Measurements from ENCODE around the gene GTF2H3. TPM values are rescaled to one million over a fixed set of nuclear protein-coding genes. Genes with fewer than 3 reads are reported as not detected.

Gene GTF2H3
- total and polyA plus RNA-seq, 2 donors, result 14.7 to 37.3 TPM

GRCh38 chr12:123659996-123660727 lies 26.5 kb downstream of the GTF2H3 start:
- 86% methylated on average over 5 of the region's 5 CpGs for WGBS
- Histone ChIP-seq H3K4me1 (ENCODE audit: insufficient read depth) (no peaks in the 10 kb centered on the region), H3K27ac (ENCODE audit: low read depth) (no peak overlapping the region), H3K4me3 (ENCODE audit: low read depth, low read length) (no peak overlapping the region), H3K36me3 (ENCODE audit: insufficient read depth) (peaks cover 6% of the 10 kb centered on the region)
- DNase-seq (ENCODE audit: extremely low spot score), result no peak

GRCh38 chr12:123667771-123668170 lies 34.1 kb downstream of the GTF2H3 start:
- H3K36me3 ChIP-seq (ENCODE audit: insufficient read depth), result no peaks in the 10 kb centered on the region
- WGBS, result 73% methylated on average over 8 of the region's 8 CpGs
- H3K4me3 ChIP-seq (ENCODE audit: low read depth, low read length), result no peak overlapping the region
- DNase-seq (ENCODE audit: extremely low spot score), result no peak
- H3K27ac ChIP-seq (ENCODE audit: low read depth), result no peak overlapping the region
- H3K4me1 ChIP-seq (ENCODE audit: insufficient read depth), result no peaks in the 10 kb centered on the region

GRCh38 chr12:123670882-123671728 lies 37.5 kb downstream of the GTF2H3 start, which contains the start of gene TCTN2:
Gene TCTN2 (plus strand): TSS chr12:123671113. CDS start chr12:123671241, 128 bp downstream.
- peak; percentile 68 for DNase-seq (ENCODE audit: extremely low spot score)
- H3K36me3 ChIP-seq (ENCODE audit: insufficient read depth), result no peaks in the 10 kb centered on the region
- peak within 1 kb of the TSS; percentile 81 for H3K4me3 ChIP-seq (ENCODE audit: low read depth, low read length)
- no peak within 1 kb of the TSS for H3K27ac ChIP-seq (ENCODE audit: low read depth)
- no peaks in the 10 kb centered on the region for H3K4me1 ChIP-seq (ENCODE audit: insufficient read depth)
- WGBS, result under 1% methylated on average over 53 of the region's 53 CpGs

GRCh38 chr12:123671876-123672275 lies 38.2 kb downstream of the GTF2H3 start:
- H3K27ac ChIP-seq (ENCODE audit: low read depth), result no peak overlapping the region
- peak overlapping the region; percentile 81 for H3K4me3 ChIP-seq (ENCODE audit: low read depth, low read length)
- H3K4me1 ChIP-seq (ENCODE audit: insufficient read depth), result no peaks in the 10 kb centered on the region
- H3K36me3 ChIP-seq (ENCODE audit: insufficient read depth), result no peaks in the 10 kb centered on the region
- no peak for DNase-seq (ENCODE audit: extremely low spot score)
- WGBS, result 51% methylated on average over 6 of the region's 6 CpGs

- H3K27ac ChIP-seq (ENCODE audit: low read depth), result no peak overlapping the region
- H3K4me1 ChIP-seq (ENCODE audit: insufficient read depth), result no peaks in the 10 kb centered on the region
- no peaks in the 10 kb centered on the region for H3K36me3 ChIP-seq (ENCODE audit: insufficient read depth)
- no peak for DNase-seq (ENCODE audit: extremely low spot score)
- WGBS, result 97% methylated on average over 1 of the region's 1 CpG
- H3K4me3 ChIP-seq (ENCODE audit: low read depth, low read length), result no peak overlapping the region
Measured at GRCh38 chr12:123675436-123675835, 41.8 kb downstream of the GTF2H3 start.

- Histone ChIP-seq H3K4me1 (ENCODE audit: insufficient read depth) (no peaks in the 10 kb centered on the region), H3K4me3 (ENCODE audit: low read depth, low read length) (no peak overlapping the region), H3K36me3 (ENCODE audit: insufficient read depth) (no peaks in the 10 kb centered on the region), H3K27ac (ENCODE audit: low read depth) (no peak overlapping the region)
- DNase-seq (ENCODE audit: extremely low spot score), result no peak
- 92% methylated on average over 9 of the region's 9 CpGs for WGBS
Measured at GRCh38 chr12:123676616-123677320, 43.1 kb downstream of the GTF2H3 start.

- 97% methylated on average over 10 of the region's 10 CpGs for WGBS
- no peak overlapping the region for H3K27ac ChIP-seq (ENCODE audit: low read depth)
- DNase-seq (ENCODE audit: extremely low spot score), result no peak
- no peaks in the 10 kb centered on the region for H3K36me3 ChIP-seq (ENCODE audit: insufficient read depth)
- no peak overlapping the region for H3K4me3 ChIP-seq (ENCODE audit: low read depth, low read length)
- H3K4me1 ChIP-seq (ENCODE audit: insufficient read depth), result no peaks in the 10 kb centered on the region
Measured at GRCh38 chr12:123678981-123679380, 45.4 kb downstream of the GTF2H3 start.

GRCh38 chr12:123681605-123682004 lies 48.0 kb downstream of the GTF2H3 start:
- Histone ChIP-seq H3K4me3 (ENCODE audit: low read depth, low read length) (no peak overlapping the region), H3K27ac (ENCODE audit: low read depth) (no peak overlapping the region), H3K4me1 (ENCODE audit: insufficient read depth) (no peaks in the 10 kb centered on the region), H3K36me3 (ENCODE audit: insufficient read depth) (peaks cover 4% of the 10 kb centered on the region)
- DNase-seq (ENCODE audit: extremely low spot score), result no peak
- 92% methylated on average over 2 of the region's 2 CpGs for WGBS

GRCh38 chr12:123683964-123684363 lies 50.3 kb downstream of the GTF2H3 start:
- peaks cover 11% of the 10 kb centered on the region for H3K36me3 ChIP-seq (ENCODE audit: insufficient read depth)

GRCh38 chr12:123686636-123687190 lies 53.1 kb downstream of the GTF2H3 start:
- 83% methylated on average over 18 of the region's 18 CpGs for whole genome bisulfite sequencing
- Histone ChIP-seq H3K27ac (ENCODE audit: low read depth) (no peak overlapping the region), H3K4me3 (ENCODE audit: low read depth, low read length) (no peak overlapping the region), H3K4me1 (ENCODE audit: insufficient read depth) (no peaks in the 10 kb centered on the region), H3K36me3 (ENCODE audit: insufficient read depth) (peaks cover 16% of the 10 kb centered on the region)
- DNase-seq (ENCODE audit: extremely low spot score), result no peak

More at GRCh38 chr12:123683964-123684363, 50.3 kb downstream of the GTF2H3 start:
- Histone ChIP-seq H3K27ac (ENCODE audit: low read depth) (no peak overlapping the region), H3K4me1 (ENCODE audit: insufficient read depth) (no peaks in the 10 kb centered on the region), H3K4me3 (ENCODE audit: low read depth, low read length) (no peak overlapping the region)
- no peak for DNase-seq (ENCODE audit: extremely low spot score)
- 92% methylated on average over 3 of the region's 3 CpGs for WGBS

GRCh38 chr12:123690191-123690840 lies 56.7 kb downstream of the GTF2H3 start:
- H3K36me3 ChIP-seq (ENCODE audit: insufficient read depth), result peaks cover 12% of the 10 kb centered on the region
- no peak for DNase-seq (ENCODE audit: extremely low spot score)
- 91% methylated on average over 8 of the region's 8 CpGs for WGBS

GRCh38 chr12:123696207-123696606 lies 62.6 kb downstream of the GTF2H3 start:
- Histone ChIP-seq H3K4me3 (ENCODE audit: low read depth, low read length) (no peak overlapping the region), H3K27ac (ENCODE audit: low read depth) (no peak overlapping the region), H3K36me3 (ENCODE audit: insufficient read depth) (peaks cover 7% of the 10 kb centered on the region), H3K4me1 (ENCODE audit: insufficient read depth) (no peaks in the 10 kb centered on the region)
- 88% methylated on average over 8 of the region's 8 CpGs for WGBS
- no peak for DNase-seq (ENCODE audit: extremely low spot score)

More at GRCh38 chr12:123690191-123690840, 56.7 kb downstream of the GTF2H3 start:
- no peak overlapping the region for H3K27ac ChIP-seq (ENCODE audit: low read depth)
- H3K4me3 ChIP-seq (ENCODE audit: low read depth, low read length), result no peak overlapping the region
- H3K4me1 ChIP-seq (ENCODE audit: insufficient read depth), result no peaks in the 10 kb centered on the region

- 81% methylated on average over 4 of the region's 4 CpGs for WGBS
- Histone ChIP-seq H3K27ac (ENCODE audit: low read depth) (no peak overlapping the region), H3K4me1 (ENCODE audit: insufficient read depth) (no peaks in the 10 kb centered on the region), H3K4me3 (ENCODE audit: low read depth, low read length) (no peak overlapping the region), H3K36me3 (ENCODE audit: insufficient read depth) (peaks cover 6% of the 10 kb centered on the region)
- DNase-seq (ENCODE audit: extremely low spot score), result no peak
Measured at GRCh38 chr12:123696646-123697045, 63.0 kb downstream of the GTF2H3 start.
